ENCODE data around the gene ASL.
A peak's percentile ranks its signal among the peaks of the same experiment; 100 is the strongest.
"Not testable (repeated sequence)": the region's sequence is repeated elsewhere in the genome, so short reads cannot be mapped to it uniquely, and the experiment has no call there.

ASL gene

DNA sequence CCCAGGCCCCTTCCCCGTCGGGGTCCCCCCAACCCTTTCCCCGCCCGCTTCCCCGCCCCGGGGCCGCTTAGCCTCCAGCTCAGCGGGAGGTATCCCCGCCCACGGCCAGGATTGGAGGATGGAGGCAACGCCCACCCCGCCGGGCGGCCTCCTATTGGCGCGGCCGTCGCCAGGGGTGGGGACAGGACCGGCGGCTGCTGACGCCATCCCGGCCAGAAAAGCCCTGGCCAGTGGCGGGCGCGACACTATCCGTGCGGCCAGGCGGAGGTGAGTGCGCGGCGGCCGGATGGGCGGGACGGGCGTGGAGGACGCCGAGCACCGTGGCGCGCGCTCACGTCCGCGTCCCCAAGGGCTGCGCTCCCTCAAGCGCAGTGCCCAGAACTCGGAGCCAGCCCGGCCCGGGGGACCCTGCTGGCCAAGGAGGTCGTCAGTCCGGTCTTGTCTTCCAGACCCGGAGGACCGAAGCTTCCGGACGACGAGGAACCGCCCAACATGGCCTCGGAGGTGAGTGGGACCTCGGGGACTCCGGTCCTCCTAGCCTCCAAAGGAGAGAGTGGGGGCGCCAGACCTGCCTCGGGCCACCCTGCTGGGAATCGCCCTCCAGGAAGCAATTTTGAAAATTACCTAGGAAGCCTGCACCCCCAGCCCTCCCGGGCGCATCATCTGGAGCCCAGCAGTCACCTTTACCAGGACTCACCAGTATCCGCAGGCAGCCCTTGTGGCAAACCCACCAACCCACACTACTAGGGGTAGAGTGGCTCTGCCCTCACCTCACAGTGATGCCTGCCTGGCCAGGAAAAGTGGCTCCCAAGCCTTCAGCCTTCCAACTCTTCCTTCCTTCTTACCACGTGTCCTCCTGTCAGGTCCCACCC is at the start of gene ASL:
Gene ASL, plus strand, starts transcription at position 230 of the 872 bp plus-strand sequence. Its CDS starts 263 bp downstream, at position 493.
- peak; percentile 78 for DNase-seq

- not testable (repeated sequence) for DNase-seq
Measured at GRCh38 chr7:66028342-66028741, 47.3 kb upstream of the ASL start.

GRCh38 chr7:66033471-66034385 is 41.9 kb upstream of the ASL start:
- no peak for DNase-seq

DNA sequence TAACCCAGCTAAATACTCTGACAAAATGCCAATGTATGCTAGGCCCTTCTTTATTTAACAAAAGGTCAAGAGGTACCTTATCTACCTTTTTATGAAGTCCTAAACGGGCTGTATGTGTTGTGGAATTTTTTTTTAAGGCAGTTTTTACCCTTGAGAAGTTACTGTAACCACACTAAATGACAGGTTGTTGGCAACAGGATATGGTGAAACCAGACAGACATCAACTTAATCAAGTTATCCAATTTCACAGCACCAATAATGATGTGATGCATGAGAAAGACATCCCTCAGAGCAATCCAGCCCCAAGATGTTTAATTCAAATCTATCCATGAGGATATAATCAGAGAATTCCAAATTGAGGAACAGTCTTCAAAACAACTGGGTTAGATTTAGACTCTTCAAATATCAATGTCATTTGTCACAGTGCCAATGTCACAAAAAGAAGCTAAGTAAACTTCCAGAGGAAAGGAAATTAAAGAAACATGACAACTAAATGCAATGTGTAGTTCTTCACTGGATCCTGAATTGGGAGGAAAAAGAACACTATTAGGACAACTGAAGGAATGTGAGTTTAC is 41.1 kb upstream of the ASL start:
- not testable (repeated sequence) for DNase-seq

DNA sequence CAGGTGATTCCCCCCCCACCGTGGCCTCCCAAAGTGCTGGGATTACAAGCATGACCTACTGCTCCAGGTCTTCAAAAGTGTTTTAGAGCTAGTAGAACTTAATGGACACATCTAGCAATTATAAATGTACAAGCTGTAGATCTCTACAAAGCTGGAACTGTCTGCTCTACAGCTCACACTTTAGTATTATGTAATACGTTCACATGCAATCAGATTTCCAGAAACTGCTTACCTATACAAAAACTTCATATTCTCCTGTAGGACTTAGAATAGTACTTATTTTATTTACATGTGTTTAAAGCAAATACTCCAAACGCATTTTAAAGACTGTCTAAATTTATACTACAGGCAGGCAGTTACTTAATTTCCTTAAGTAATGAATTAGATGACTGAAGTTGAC is 39.2 kb upstream of the ASL start:
- DNase-seq: no peak

GRCh38 chr7:66036788-66037187 is 38.8 kb upstream of the ASL start:
- DNase-seq: no peak

DNA sequence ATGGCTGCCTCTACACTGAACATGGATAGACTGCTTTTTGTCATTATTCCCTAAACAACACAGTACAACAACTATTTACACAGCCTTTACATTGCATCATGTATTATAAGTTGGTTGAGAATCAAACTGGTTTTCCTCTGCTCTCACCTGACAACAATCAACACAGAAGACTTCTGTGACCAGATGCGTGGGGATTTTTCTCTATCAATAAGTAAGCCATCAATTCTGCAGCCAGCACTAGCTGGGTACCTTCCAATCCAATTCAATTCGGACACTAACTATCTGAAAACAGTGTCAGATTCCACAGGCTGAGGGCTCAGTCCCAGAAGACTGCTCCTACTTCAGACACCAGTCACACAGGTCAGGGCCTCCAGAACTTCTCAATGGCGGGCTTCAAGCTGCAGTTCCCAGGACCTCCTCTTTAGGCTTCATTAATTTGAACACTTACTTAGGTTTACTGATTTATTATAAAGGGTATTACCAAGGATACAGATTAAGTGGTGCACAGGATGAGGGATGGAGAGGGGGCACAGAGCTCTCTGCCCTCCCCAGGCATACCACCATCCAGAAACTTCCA is 36.4 kb upstream of the ASL start:
- DNase-seq: no peak

- DNase-seq: no peak
Measured at GRCh38 chr7:66043681-66044497, 31.7 kb upstream of the ASL start.

- DNase-seq: not testable (repeated sequence)
Measured at GRCh38 chr7:66044498-66044854, 31.1 kb upstream of the ASL start.

DNA sequence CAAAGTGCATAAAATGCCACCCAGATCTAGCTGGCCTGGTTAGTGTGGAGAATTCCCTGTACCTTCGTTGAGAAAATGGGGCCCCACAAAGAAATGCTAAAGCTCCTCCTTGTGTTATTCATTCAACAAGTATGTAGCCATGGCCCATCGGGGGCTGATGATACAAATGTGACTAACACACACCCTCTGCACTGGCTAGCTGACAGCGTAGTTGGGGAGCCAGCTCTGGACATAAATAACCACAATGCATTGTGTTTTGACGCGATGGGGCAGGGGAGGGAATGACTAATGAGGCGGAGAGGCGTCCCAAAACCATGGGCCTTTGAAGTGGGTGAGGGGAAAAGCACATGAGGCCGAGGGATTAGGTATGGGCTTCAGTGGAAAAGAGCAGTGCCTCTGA is 28.2 kb upstream of the ASL start:
- DNase-seq: peak; percentile 70

DNA sequence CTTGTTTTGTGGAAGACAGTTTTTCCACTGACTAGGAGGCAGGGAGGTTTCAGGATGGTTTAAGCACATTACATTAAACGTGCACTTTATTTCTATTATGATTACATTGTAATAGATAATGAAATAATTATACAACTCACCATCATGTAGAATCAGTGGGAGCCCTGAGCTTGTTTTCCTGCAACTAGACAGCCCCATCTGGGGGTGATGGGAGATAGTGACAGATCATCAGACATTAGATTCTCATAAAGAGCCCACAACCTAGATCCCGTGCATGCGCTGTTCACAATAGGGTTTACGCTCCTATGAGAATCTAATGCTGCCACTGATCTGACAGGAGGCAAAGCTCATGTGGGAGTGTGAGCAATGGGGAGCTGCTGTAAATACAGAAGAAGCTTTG is 25.7 kb upstream of the ASL start:
- DNase-seq: not testable (repeated sequence)

DNA sequence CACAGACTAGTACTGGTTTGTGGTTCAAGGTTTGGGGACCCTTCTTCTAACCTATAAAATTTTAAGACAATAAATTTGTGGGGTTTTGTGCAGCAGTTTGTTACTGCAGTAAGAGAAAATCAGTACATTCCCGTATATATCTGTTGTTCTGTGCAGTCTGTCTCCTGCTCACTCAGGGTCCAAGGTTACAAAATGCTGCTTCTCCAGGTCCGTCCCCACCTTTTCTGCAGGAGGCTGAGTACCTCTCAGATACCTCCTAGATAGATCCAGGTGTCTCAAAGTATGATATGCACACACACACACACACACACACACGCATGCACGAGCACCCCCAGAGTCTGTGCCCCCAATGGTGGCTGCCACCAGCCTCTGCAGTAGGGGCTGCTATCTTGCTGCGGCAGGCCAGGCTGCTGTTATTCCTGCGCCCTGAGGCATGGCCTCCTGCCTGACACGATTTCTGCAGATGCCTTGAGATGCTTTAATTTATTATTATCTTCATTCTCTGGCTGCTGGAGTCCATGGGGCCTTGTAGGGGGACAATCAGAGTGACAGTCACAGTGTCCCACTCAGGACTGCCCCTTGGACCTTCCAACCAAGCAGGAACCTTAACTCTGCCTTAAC is 25.2 kb upstream of the ASL start:
- no peak for DNase-seq

GRCh38 chr7:66050990-66051448 is 24.6 kb upstream of the ASL start:
- DNase-seq: peak; percentile 51

GRCh38 chr7:66052447-66052846 is 23.2 kb upstream of the ASL start:
- no peak for DNase-seq

DNA sequence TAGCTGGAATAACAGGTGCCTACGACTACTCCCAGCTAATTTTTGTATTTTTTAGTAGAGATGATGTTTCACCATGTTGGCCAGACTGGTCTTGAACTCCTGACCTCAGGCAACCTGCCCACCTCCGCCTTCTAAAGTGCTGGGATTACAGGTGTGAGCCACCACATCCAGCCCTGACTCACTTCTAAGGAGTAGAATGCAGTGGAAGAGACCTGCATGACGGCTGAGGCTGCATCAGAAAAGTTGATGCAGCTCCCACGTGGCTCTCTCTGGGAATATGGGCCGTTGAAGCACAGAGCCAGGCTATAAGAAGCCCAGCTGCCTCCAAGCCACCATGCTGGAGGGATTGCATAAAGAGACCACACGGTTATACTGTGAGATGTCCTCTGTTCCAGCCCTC is 21.6 kb upstream of the ASL start:
- DNase-seq: no peak

DNA sequence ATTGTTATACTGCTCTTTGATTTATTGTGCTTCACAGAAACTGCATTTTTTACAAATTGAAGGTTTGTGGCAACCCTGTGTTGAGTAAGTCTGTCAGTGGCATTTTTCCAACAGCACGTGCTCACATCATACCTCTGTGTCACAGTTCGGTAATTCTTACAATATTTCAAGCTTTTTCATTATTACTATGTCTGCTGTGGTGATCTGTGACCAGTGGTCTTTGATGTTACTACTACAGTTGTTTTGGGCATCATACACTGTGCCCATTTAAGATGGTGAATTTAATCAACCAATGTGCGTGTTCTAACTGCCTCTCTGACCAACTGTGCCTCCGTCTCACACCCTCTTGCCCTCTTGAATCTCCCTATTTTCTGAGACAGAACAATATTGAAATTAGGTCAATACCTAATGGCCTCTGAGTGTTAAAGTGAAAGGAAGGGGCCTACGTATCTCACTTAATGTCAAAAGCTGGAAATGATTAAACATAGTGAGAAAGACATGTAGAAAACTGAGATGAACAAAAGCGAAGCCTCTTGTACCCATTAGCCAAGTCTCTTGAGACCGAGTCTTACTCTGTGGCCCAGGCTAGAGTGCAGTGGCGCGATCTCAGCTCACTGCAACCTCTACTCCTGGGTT is 20.2 kb upstream of the ASL start:
- no peak for DNase-seq

- DNase-seq: no peak
Measured at GRCh38 chr7:66060796-66061195, 14.8 kb upstream of the ASL start.

- DNase-seq: no peak
Measured at GRCh38 chr7:66069732-66070131, 5.9 kb upstream of the ASL start.

GRCh38 chr7:66070222-66070621 is 5.4 kb upstream of the ASL start:
- DNase-seq: no peak

DNA sequence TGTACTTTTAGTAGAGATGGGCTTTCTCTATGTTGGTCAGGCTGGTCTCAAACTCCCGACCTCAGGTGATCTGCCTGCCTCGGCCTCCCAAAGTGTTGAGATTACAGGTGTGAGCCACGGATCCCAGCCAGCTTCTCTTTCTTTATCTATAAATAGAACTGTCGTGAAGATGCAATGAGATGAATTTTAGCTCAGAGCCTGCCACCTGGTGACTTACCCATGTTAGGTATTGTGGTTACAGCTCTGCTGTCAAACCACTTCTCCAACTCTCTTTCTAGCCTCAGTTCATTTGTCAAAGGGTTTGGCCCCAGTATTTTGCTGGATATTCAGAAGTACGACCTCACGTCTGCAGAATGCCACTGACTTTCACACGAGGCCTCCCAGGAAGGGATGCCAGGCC is 3.4 kb upstream of the ASL start:
- not testable (repeated sequence) for DNase-seq

Measured in kidney glomerular epithelial cell (primary cell).